Astrocyte of the spinal cord (primary cell): ENCODE measurements around the gene NTRK1.

Source experiments
- DNase-seq: peaks from one replicate; pipeline ENCODE4 v3.0.0; 2011; ENCODE audit warnings: low read depth, low spot score
- H3K4me3 ChIP-seq: 2 replicates; pipeline ENCODE4 v1.5.1; 2011; ENCODE audit warnings: low read depth, mild to moderate bottlenecking, low read length, moderate library complexity
- CTCF ChIP-seq: IDR thresholded peaks from 2 replicates; pipeline ENCODE4 v1.5.1; 2012; ENCODE audit warnings: low read depth, mild to moderate bottlenecking, low read length, inconsistent platforms
- in situ Hi-C: cut with HindIII; loops from 2 replicates; pipeline ENCODE4 v1.10.0; 2017; ENCODE audit warnings: low sequenced_read_pairs

The NTRK1 gene

GRCh38 chr1:156826630-156827029, 34.0 kb upstream of the NTRK1 start:
- in situ Hi-C loops: no loop called here
- DNase-seq: no peak
- no peak for TF ChIP-seq CTCF
- no peak overlapping the region for H3K4me3 ChIP-seq

- no peak for DNase-seq
- TF ChIP-seq CTCF: no peak
- in situ Hi-C loops: no loop called here
- no peak overlapping the region for H3K4me3 ChIP-seq
Measured at GRCh38 chr1:156828400-156829124, 32.1 kb upstream of the NTRK1 start.

GRCh38 chr1:156832434-156832833, 28.2 kb upstream of the NTRK1 start:
- H3K4me3 ChIP-seq: no peak overlapping the region
- peak; percentile 8 for TF ChIP-seq CTCF
- in situ Hi-C loops: no loop called here
- no peak for DNase-seq

GRCh38 chr1:156833603-156834002, 27.1 kb upstream of the NTRK1 start:
- TF ChIP-seq CTCF: no peak
- no peak overlapping the region for H3K4me3 ChIP-seq
- DNase-seq: no peak
- in situ Hi-C loops: no loop called here

- in situ Hi-C loops: no loop called here
- DNase-seq: no peak
- H3K4me3 ChIP-seq: no peak overlapping the region
- no peak for TF ChIP-seq CTCF
Measured at GRCh38 chr1:156834322-156834721, 26.3 kb upstream of the NTRK1 start.

- DNase-seq: no peak
- in situ Hi-C loops: no loop called here
- H3K4me3 ChIP-seq: no peak overlapping the region
- TF ChIP-seq CTCF: no peak
Measured at GRCh38 chr1:156836041-156836654, 24.5 kb upstream of the NTRK1 start.
